ENCODE data around the gene LRRC1.

The LRRC1 gene

GRCh38 chr6:53851561-53851960 is 56.8 kb downstream of the LRRC1 start:
- DNase-seq, result no peak

- no peak for DNase-seq
These were observed 58.0 kb downstream of the LRRC1 start for GRCh38 chr6:53852805-53853204.

GRCh38 chr6:53854843-53855567 is 60.2 kb downstream of the LRRC1 start:
- DNase-seq, result no peak

GRCh38 chr6:53855940-53856339 is 61.1 kb downstream of the LRRC1 start:
- DNase-seq, result no peak

GRCh38 chr6:53857318-53858094 is 62.7 kb downstream of the LRRC1 start:
- DNase-seq, result no peak

- DNase-seq, result no peak
These were observed 63.4 kb downstream of the LRRC1 start for GRCh38 chr6:53858196-53858595.

GRCh38 chr6:53858913-53859312 is 64.1 kb downstream of the LRRC1 start:
- no peak for DNase-seq

GRCh38 chr6:53860511-53860910 is 65.7 kb downstream of the LRRC1 start:
- no peak for DNase-seq

- no peak for DNase-seq
These were observed 66.7 kb downstream of the LRRC1 start for GRCh38 chr6:53861518-53861917.

- DNase-seq, result peak in 1 of 2 experiments; percentile 13
These were observed 68.1 kb downstream of the LRRC1 start for GRCh38 chr6:53862662-53863462.

- peak; percentile 87 to 96 for DNase-seq
These were observed 70.0 kb downstream of the LRRC1 start for GRCh38 chr6:53864781-53865180.

- DNase-seq, result peak in 1 of 2 experiments; percentile 29
These were observed 71.4 kb downstream of the LRRC1 start for GRCh38 chr6:53866226-53866625.

GRCh38 chr6:53868626-53869025 is 73.8 kb downstream of the LRRC1 start:
- peak in 1 of 2 experiments; percentile 86 for DNase-seq

GRCh38 chr6:53869964-53870363 is 75.2 kb downstream of the LRRC1 start:
- DNase-seq, result no peak

GRCh38 chr6:53873922-53874321 is 79.1 kb downstream of the LRRC1 start:
- DNase-seq, result no peak

- no peak for DNase-seq
These were observed 80.2 kb downstream of the LRRC1 start for GRCh38 chr6:53874964-53875363.

GRCh38 chr6:53877151-53877550 is 82.3 kb downstream of the LRRC1 start:
- no peak for DNase-seq

- no peak for DNase-seq
These were observed 84.0 kb downstream of the LRRC1 start for GRCh38 chr6:53878808-53879207.

GRCh38 chr6:53879608-53880007 is 84.8 kb downstream of the LRRC1 start:
- no peak for DNase-seq

- no peak for DNase-seq
These were observed 92.5 kb downstream of the LRRC1 start for GRCh38 chr6:53887316-53887715.

GRCh38 chr6:53888931-53889330 is 94.1 kb downstream of the LRRC1 start:
- no peak for DNase-seq

- DNase-seq, result no peak
These were observed 94.6 kb downstream of the LRRC1 start for GRCh38 chr6:53889365-53889764.

- DNase-seq, result no peak
These were observed 97.9 kb downstream of the LRRC1 start for GRCh38 chr6:53892707-53893106.

GRCh38 chr6:53894091-53894490 is 99.3 kb downstream of the LRRC1 start:
- peak; percentile 38 to 70 for DNase-seq

All from NCI-H524 (cell line).